ENCODE data around the gene RAB8B.

- no peak for TF ChIP-seq CTCF (IDR thresholded peaks at IDR 0.05; ENCODE audit: insufficient read depth, low read length, poor library complexity, severe bottlenecking)
- TF ChIP-seq EZH2phosphoT487 (conservative IDR thresholded peaks at IDR 0.05; ENCODE audit: low read length), result no peak
These were observed 48.8 kb downstream of the RAB8B start for GRCh38 chr15:63238171-63238570.
